GM18873 (cell line): ENCODE data around the gene TSSC4.

ENCODE experiments used
- ATAC-seq: cut with Tn5 transposase; IDR thresholded peaks from one replicate; pipeline ENCODE4 v1.9.1; 2021; ENCODE audit warnings: mild to moderate bottlenecking, moderate library complexity, moderate number of reproducible peaks; ENCODE audit not compliant: unreplicated experiment, low FRiP score

TSSC4 gene

DNA sequence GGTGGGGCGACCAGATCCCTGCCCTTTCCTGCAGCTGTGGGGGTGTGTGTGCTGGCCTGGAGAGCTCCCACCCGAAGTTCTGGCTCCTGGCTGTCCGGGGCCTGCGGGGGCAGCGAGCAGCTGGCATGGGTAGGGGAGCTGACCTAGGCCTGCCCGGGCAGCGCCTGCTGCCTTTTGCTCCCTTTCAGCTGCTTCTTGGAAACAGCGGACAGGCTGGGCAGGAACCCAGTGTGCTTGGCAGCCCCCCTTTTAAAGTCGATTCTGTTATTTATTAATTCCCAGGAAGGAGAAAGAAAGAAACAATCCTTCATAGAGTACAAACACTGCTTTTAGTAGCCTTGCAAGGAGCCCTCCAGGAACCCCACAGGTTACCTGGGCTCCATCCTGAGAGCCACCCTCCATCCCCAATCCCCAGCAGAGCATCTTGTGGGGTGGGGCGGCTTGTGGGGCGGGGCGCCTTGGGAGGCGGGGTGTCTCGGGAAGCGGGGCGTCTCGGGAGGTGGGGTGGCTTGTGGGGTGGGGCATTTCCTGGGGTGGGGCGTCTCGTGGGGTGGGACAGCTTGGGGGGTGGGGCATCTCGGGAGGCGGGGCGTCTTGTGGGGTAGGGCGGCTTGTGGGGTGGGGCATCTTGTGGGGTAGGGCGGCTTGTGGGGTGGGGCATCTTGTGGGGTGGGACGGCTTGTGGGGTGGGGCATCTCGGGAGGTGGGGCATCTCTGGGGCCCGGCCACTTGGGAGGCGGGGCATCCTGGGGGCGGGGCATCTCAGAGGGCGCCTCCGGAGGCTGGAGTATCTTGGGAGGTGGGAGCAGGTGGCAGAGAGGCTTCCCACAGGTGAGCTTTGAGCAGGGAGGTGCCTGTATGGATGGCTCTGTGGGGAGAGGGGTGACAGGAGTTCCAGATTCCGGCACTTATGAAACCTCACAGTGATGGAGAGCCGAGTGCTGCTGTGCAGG lies 16.4 kb upstream of the TSSC4 start:
- no peak for ATAC-seq

DNA sequence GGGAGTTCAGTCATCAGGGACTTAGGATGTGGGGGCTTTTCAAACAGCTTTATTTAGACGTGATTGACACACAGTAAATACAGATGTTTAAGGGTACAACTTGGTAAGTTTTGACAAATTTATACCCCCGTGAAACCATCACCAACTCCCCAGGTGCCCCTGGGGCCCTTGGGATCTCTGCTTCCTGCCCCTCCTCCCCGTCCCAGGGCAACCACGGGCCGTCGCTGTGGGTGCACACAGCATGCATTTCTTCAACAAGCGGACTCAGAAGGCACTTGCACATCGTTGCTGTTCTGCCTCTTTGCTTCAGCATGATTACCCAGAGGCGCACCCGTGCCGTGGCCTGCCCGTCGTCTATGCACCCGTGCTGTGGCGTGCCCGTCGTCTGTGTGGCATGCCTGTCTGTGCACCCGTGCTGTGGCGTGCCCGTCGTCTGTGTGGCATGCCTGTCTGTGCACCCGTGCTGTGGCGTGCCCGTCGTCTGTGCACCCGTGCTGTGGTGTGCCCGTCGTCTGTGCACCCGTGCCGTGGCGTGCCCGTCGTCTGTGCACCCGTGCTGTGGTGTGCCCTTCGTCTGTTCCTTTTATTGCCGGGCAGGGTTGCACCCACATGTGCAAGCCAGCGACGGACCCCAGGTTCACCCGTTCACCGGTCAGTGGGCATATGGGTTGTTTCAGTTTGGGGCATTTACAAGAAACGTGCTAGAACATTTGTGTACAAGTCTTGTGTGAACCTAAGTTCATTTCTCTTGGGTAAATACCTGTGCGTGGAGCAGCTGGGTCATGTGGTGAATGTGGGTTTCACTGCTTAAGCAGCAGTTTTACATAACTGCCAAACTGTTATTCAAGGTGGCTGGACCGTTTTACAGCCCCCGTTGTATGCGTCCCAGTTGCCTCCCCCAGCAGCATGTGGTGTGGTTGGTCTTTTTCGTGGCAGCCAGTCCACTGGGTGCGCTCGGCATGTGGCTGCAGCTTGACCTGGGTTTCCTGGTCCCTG lies 15.1 kb upstream of the TSSC4 start:
- no peak for ATAC-seq

GRCh38 chr11:2386591-2386990 lies 14.0 kb upstream of the TSSC4 start:
- ATAC-seq: no peak

- no peak for ATAC-seq
Observed at GRCh38 chr11:2387266-2387987, 13.1 kb upstream of the TSSC4 start.

GRCh38 chr11:2388431-2389376 lies 11.8 kb upstream of the TSSC4 start:
- ATAC-seq: no peak

- no peak for ATAC-seq
Observed at GRCh38 chr11:2389377-2390026, 11.0 kb upstream of the TSSC4 start.

DNA sequence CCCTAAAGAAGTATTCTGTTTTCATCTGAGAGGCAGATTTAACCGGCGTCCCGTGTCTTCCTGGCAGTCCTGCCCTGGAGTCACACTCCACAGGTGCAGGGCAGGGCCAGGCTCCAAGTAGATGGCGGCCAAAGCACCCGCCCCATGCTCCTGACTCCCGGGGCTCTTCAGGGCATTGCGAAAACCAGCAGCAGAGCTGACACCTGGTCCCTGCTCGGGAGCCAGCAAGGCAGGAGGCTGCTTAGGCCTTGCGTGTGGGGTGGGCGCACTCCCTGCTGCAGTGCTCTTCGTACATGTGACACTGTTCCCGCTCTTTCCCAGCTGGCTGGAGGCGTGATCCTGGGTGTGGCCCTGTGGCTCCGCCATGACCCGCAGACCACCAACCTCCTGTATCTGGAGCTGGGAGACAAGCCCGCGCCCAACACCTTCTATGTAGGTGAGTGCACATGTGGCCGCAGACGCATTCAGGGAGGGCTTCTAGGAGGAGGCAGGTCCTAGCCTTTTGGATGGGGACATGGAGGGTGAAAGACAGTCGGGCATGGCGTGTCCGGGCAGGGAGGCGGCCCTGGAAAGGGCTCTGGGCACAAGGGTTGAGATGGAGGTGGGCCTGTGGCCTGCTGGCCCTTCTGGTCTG lies 10.3 kb upstream of the TSSC4 start:
- ATAC-seq: no peak

- ATAC-seq: no peak
Observed at GRCh38 chr11:2390725-2391151, 9.8 kb upstream of the TSSC4 start.

DNA sequence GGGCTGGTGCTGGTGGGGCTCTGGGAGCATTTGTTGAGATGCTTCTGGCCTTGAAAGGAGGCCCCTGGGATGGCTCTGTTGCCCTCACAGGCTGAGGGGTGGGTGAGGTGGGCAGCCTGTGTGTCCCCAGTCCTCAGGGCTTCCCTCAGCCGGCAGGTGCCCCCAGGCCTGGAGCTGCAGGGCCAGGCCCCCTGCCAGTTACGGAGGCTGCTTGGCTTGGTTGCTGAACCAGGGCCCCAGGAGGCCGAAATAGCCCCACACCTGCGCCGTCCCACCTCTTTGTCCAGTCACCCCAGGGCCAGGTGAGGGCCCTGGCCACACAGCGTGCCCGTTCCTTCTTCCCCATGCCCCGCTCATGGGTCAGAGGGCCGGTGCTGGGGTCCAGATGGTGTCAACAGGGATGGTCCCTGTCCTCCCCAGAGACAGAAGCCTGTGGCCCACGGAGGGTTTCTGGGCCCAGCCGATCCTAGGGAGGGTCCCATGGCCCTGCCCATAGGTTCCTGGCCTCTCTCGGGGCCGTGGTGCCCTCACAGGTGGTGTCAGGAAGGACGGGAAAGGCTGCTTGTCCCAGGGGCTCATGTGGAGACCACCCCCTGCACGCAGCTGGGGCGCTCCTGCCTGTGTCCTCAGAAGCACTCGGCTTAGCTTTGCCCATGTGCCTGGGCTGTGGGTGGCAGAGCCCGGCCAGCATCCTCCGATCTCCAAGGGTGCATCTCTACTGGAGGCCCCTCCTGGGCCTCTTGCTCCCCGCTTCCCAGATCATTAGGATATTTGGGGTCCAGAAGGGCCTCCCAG lies 9.2 kb upstream of the TSSC4 start:
- no peak for ATAC-seq

DNA sequence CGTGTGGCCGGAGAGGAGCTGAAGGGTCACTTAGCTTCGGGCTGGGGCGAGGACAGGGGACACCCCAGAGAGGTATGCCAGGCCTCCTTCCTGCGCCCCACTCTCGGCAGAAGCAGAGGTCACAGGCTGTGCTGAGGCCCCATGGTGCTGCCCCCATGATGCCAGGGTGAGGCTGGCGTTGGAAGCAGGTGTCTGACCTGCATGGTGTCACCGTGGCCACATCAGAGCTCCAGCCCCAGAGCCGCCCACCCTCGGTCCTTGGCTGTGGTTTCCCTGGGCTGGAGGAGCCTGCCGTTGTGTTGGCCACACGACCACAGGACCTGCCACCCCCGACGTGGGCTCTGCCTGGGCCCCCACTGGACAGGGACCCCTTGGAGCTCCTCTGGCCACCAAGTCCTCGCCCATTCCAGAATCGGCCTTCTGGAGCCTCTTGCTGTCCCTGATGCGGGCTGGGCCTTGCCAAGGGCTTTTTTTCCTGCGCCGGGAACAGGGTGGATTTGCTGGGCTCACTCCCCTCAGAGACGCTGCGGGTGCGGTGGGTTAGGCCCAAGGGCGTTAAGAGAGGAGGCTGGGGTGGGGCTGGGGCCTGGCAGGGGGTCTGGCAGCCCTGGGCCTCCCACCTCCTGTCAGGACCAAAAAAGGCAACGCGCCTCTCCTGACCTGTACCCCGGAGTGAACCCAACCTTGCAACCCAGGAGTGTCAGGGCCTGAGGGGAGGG lies 8.2 kb upstream of the TSSC4 start:
- ATAC-seq: no peak

DNA sequence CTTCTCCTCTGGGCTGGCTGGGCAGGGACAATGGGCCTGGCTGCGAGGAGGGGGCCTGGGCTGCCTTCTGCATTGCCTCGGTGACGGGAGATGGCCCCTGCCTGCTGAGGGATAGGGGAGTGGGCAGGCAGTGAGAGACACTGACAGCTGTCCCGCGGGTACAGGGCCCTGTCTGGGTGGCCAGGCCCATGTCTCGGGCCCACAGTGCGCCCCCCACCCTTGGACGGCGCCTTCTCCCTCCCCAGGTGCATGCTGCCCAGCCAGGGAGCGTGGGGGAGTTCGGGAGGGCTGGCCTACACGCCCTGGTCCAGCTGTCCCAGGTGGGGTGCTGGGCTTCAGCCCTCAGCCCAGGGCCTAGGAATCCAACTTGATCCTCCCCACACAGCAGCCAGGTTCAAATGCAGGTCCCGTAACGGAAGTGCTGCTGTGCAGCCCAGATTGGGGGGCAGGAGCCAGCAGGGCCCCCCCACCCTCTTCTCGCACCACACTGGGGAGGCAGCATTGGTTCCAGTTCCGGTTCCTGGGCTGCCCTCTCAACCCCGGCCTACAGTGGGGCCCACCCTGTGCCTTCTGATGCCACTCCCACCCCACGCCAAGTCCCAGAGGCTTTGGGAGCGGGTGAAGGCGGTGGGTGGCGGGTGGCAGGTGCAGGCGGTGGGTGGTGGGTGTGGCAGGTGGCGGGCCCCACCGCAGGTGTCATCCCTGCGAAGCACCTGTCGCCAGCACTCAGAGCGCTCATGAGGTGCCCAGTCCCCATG lies 7.3 kb upstream of the TSSC4 start:
- no peak for ATAC-seq

DNA sequence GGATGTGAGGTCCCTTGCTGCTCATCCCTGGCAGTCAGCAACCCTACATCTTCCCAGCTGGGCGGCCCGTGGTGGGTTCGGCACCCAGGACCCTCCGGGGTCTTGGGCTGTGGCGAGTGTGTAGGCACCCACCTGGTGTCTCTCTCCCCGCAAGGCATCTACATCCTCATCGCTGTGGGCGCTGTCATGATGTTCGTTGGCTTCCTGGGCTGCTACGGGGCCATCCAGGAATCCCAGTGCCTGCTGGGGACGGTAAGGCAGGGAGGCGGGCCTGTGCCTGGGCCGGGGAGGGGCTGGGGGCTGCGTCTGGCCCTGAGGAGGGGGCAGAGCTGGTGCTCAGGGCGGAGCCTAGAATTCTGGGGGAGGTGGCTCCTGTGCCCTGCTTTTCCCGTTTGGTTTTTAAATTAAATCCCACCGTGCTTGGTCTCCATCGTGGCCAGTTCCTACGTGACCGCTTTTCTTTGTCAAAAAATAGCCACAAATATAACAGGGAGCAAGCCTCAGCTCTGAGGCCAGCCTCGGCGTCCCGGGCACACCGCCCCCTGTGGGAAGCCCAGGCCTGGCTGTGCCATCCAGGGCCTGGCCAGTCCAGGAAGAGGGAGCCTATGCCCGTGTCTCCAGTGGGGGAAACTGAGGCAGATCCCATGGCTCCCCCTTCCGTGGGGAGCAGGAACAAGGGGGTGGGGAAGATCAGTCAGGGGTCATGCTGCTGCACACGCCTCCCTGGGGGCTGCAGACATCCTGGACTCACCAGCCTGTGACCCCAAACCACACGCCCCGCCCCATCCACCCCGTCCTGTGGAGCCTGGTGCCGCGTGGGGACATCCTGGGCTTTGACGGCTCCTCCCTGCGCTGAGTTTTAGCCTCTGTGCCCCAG lies 6.4 kb upstream of the TSSC4 start:
- no peak for ATAC-seq

DNA sequence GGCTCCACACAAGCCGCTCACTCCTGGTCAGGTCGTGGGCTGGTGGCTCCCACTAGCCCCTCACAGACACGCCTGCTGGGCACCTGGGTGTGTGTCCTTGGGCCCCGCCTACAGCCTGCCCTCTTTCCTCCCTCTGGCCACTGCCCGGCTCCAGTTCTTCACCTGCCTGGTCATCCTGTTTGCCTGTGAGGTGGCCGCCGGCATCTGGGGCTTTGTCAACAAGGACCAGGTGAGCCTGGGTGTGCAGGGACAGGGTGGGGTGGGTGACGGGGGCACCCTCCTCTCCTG lies 5.8 kb upstream of the TSSC4 start:
- no peak for ATAC-seq

DNA sequence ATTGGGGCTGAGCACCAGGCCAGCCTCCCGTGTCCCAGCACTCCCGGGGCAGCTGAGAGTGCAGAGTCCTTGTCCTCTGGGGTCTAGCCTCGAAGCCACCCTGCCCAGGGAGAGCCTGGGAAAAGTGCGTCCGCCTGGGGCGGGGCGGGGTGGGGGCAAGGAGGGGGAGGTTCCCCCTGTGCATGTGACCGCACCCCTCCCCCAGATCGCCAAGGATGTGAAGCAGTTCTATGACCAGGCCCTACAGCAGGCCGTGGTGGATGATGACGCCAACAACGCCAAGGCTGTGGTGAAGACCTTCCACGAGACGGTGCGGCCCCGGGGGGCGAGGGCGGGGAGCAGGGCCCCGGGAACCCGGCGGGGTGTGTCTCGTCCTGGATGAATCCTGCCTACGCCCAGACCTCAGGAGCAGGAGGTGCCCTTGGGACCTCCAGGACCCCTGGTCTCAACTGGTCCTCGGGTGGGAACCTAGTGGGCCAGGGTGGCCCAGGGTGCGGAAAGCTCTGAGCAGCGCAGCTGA lies 5.3 kb upstream of the TSSC4 start:
- ATAC-seq: no peak

- ATAC-seq: no peak
Observed at GRCh38 chr11:2395856-2396255, 4.7 kb upstream of the TSSC4 start.
